Esophagus muscularis mucosa (tissue), 4 donors: ENCODE data around the gene PSMG4.

Source experiments
- CTCF ChIP-seq, 3 experiments: fragments of 200-600 bp in 2 of 3; fragments of 450-650 bp in 1 of 3; sonication (generic) in 2 of 3; IDR thresholded peaks; one replicate each; pipeline ENCODE4 v1.5.1; 2017 to 2019; ENCODE audit warnings: antibody characterized with exemption in 3 of 3, mild to moderate bottlenecking in 2 of 3, moderate library complexity in 1 of 3
- EP300 ChIP-seq: sonication (generic); formaldehyde crosslinking; IDR thresholded peaks from one replicate; pipeline ENCODE4 v1.6.1; 2017; ENCODE audit warnings: antibody characterized with exemption
- POLR2A ChIP-seq: fragments of 450-650 bp; IDR thresholded peaks from one replicate; pipeline ENCODE4 v1.6.1; 2017; ENCODE audit warnings: antibody characterized with exemption, moderate library complexity, mild to moderate bottlenecking, low read depth

- TF ChIP-seq EP300, result no peak
- no peak for TF ChIP-seq CTCF (IDR thresholded peaks at IDR 0.05)
- TF ChIP-seq POLR2A, result no peak
Observed at GRCh38 chr6:3263096-3263495, 4.3 kb downstream of the PSMG4 start.
